ENCODE measurements around the gene CRKL.
"Not testable (repeated sequence)": the region's sequence is repeated elsewhere in the genome, so short reads cannot be mapped to it uniquely, and the experiment has no call there.

CRKL gene

GRCh38 chr22:20966883-20967696, 49.9 kb downstream of the CRKL start, which contains the start of gene AIFM3:
AIFM3 (plus strand) TSS chr22:20967255; CDS start chr22:20967945, 690 bp downstream.
- no peak for DNase-seq (ENCODE audit: low spot score)

DNA sequence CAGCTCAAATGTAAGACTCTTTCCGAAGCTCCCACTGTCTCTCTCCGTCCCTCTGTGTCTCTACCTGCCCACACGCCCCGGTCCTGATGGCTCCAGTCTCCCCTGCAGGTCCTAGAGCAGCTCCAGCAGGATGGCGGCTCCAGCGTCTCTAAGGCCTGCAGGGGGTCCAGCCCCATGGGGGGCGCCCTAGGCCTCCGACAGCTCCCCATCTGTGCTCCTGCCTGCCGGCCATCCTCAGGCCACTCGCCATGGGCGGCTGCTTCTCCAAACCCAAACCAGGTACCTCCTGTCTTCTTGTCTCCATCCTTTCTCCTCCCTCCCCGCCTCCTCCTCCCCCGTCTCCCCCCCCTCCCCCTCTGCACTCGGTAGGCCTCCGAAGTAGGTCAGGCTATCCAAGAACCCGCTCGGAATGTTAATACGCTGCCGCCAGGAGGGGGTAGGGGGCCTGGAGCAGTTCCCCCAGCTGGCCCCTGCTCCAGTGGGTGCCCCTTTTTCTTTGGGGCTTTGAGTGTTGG, 50.5 kb downstream of the CRKL start:
- DNase-seq (ENCODE audit: low spot score), result no peak

DNA sequence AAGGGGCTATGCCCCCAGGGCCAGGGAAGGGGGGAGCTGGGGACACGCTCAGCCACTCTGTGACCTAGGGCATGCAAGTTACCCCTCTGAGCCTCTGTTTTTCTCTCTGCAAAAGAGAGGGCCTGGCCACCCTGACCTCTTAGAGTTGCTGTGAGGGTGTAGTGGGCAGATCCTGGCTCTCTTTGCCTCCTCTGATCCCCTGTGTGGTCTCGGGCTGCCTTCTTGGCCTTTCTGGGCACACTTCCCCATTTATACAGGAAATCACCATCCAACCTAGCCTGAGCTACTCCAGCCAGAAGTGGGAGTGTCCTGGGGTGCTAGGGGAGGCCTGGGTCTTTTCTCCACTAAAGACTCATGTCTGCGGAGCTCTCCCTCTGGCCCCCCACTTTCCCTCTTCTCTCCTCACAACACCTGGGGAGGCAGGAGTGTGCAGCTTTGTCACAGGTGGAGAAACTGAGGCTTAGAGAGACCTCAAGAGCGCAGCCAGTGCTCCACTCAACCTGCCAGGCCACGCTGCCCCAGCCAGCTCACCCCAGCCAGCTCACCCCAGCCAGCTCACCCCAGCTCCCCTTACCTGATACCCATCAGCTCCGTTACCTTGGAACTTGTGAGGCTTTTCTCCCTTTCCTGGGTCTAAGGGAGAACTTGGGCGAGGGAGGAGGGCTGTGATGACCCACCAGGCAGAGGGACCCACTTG, 51.2 kb downstream of the CRKL start:
- DNase-seq (ENCODE audit: low spot score), result no peak

- DNase-seq (ENCODE audit: low spot score), result no peak
Observed at GRCh38 chr22:20970939-20971657, 53.9 kb downstream of the CRKL start.

GRCh38 chr22:20972014-20972694, 54.9 kb downstream of the CRKL start:
- DNase-seq (ENCODE audit: low spot score), result not testable (repeated sequence)

DNA sequence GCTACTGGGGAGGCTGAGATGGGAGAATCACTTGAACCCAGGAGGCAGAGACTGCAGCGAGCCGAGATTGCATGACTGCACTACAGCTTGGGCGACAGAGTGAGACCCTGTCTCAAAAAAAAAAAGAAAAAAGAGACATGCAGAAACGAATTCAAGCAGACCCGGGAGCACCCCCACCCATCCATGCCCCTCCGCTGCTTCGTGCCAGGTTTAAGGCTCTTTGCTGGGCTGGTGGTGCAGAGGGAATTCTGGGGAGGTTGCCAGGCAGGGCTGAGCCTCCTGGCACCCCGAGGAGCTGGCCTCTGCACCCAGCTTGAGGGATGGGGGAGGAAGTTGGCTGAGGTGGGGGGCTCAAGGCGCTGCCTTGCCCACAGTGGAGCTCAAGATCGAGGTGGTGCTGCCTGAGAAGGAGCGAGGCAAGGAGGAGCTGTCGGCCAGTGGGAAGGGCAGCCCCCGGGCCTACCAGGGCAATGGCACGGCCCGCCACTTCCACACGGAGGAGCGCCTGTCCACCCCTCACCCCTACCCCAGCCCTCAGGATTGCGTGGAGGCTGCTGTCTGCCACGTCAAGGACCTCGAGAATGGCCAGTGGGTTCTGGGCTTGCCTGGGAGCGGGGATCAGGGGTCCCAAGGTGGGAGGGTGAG, 55.8 kb downstream of the CRKL start:
- DNase-seq (ENCODE audit: low spot score), result no peak

- no peak for DNase-seq (ENCODE audit: low spot score)
Observed at GRCh38 chr22:20973634-20974286, 56.6 kb downstream of the CRKL start.

- DNase-seq (ENCODE audit: low spot score), result no peak
Observed at GRCh38 chr22:20974336-20974955, 57.2 kb downstream of the CRKL start.

DNA sequence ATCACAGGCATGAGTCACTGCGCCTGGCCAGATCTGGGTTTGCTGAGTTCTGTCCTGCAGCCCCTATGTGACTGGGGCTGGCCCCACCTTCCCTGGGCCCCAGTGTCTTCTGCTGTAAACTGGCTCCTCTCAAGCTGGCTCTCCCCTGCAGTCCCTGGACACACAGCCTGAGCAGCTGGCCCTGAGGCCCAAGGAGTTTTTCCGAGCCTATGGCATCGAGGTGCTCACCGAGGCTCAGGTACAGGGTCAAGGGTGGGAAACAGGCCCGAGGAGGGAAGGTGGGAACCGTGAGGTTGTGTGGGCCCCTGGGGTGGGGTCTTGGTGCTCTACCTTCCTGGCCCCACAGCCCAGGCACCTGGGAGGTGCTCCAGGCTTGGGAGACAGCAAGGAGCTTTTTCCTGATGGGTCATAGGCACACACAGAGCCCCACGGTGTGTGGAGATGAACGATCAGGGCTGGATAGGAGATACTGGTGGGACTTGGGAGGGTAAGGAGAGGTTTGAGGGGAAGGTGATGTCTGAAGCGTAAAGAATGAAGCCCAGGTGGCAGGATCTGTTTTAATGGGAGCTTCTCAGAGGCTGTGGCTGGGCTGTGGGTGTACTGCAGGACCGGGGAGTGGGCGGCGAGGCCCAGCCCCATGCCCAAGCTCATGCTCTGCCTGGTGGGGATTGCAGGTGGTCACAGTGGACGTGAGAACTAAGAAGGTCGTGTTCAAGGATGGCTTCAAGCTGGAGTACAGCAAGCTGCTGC, 58.5 kb downstream of the CRKL start:
- no peak for DNase-seq (ENCODE audit: low spot score)

GRCh38 chr22:20976291-20976877, 59.2 kb downstream of the CRKL start:
- no peak for DNase-seq (ENCODE audit: low spot score)

GRCh38 chr22:20977019-20977418, 59.8 kb downstream of the CRKL start:
- DNase-seq (ENCODE audit: low spot score), result no peak

DNA sequence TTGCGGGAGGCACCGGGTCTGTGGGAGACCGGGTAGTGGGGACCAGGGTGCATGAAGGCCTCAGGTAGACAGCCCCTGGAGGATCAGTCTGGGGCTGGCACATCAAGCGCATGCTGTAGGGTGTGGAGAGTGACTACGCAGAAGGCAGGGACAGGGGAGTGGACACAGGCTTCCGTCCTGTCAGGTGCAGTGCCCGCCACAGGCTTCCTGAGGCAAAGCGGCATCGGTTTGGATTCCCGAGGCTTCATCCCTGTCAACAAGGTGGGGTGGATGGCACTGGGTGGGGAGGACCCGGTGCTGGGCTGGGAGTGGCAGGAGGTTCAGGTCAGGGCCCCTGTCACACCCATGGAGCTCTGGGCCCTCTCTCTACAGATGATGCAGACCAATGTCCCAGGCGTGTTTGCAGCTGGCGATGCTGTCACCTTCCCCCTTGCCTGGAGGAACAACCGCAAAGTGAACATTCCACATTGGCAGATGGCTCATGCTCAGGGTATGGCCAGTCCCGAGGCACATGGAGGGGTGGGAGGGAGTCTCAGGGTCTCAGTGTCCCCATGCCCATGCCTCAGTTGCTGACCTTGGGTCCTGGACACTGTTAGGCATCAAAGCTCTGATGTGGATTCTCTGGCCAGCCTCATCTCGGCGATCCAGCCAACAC, 60.4 kb downstream of the CRKL start:
- no peak for DNase-seq (ENCODE audit: low spot score)

DNA sequence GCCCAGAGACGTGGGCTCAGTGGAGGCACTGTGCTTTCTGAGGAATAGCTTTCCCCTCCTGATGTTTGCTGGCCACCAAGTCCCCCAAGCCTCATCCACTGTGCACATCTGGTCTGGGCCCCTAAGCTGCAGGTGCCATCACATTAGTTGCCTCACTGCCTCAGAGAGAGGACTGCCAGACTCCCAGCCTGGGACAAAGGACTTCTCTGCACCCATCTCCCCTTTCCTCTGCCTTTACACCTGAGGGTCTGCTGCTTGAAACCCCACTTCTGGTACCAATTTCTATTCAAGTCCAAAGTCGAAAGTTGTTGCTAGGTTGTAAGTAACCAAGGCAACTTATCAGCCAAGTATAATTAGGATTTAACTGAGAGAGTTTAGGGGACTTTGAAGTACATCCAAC, 61.2 kb downstream of the CRKL start:
- no peak for DNase-seq (ENCODE audit: low spot score)

- DNase-seq (ENCODE audit: low spot score), result no peak
Observed at GRCh38 chr22:20979243-20979809, 62.1 kb downstream of the CRKL start.

- no peak for DNase-seq (ENCODE audit: low spot score)
Observed at GRCh38 chr22:20979940-20980453, 62.8 kb downstream of the CRKL start.

DNA sequence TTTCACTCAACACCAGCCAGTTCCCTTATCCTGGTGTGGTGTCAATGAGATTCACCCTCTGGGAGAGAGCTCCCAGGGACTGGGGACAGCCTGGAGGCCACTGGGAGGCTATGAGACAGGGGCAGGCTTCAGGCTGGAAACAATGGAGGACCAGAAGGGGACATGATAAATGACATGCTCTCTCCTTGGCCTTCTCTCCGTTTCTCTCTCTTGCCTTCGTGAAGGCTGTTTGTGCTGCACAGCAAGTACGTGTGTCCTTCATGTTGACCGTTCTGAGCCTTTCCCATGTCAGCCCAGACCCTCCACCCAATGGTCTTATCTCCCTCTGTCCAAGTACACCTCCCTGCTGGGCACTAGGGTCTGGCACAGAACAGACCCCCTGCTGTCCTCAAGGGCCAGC, 63.3 kb downstream of the CRKL start:
- no peak for DNase-seq (ENCODE audit: low spot score)

DNA sequence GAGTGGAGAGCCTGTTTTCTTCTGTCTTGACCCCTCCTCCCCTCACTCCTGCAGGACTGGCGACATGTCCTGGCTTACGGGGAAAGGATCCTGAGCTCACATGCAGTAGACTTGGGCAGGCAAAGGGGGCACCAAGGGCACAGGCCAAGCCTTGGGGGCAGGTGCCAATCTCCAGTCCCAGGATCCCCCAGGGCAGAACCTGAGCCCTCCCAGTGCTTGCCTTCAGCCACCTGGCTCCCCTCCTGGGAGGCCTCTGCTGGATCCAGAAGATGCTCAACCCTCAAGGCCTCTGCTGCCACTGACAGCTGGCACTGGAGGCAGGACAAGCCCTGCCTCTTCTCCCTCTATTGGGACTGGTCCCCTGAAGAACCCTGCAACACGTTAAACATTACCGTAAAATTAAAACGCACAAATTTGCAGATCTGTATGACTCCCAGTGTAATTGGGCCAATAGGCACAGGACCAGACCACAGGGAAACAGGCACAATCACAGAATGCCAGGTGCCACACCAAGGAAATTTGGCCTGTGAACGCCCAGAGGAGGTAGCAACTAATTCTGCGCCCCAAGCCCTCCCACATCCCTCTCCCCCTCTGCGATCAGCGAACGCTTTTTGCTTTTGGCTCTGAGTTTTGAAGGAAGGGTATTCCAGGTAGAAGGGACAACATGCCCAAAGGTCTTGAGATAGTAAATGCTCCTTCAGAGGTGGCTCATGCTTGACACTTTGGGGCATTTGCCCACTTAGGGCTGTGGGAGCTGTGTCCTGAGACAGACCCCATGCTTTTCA, 63.9 kb downstream of the CRKL start:
- DNase-seq (ENCODE audit: low spot score), result no peak
